Measurements from ENCODE around the gene NXT1. TPM values are rescaled to one million over a fixed set of nuclear protein-coding genes. Genes with fewer than 3 reads are reported as not detected.

The NXT1 gene
- 21.4 and 22.5 TPM in 2 replicates for total RNA-seq
- total RNA-seq (2013), result 30.2 TPM
- polyA plus RNA-seq, result 147 and 163 TPM in 2 replicates
- polyA minus RNA-seq, result 54.2 and 88.7 TPM in 2 replicates

- intact Hi-C loops (cut with micrococcal nuclease), result loop anchor here (1.0 kb wide), 1 partner anchor 8 kb away; no protein-coding TSS in a partner anchor
- peak within 1 kb of the TSS; percentile 82 for H2AFZ ChIP-seq (ENCODE audit: insufficient read depth, low read depth, low read length, poor library complexity, severe bottlenecking)
Observed at GRCh38 chr20:23350196-23350903, at the start of gene NXT1. Gene NXT1 (plus strand): TSS chr20:23350791. CDS start chr20:23354042, 3,251 bp downstream.

More at GRCh38 chr20:23350196-23350903, at the start of gene NXT1:
- H3K4me1 Mint-ChIP-seq, result peaks cover 30% of the 10 kb centered on the region
- peaks cover 3 to 9% of the 10 kb centered on the region in 2 experiments for H3K36me3 ChIP-seq (replicated peaks in 1 of 2; ENCODE audit: control extremely low read depth in 1 of 2, control insufficient read depth in 1 of 2, extremely low read depth in 1 of 2, insufficient read depth in 2 of 2, low read length in 1 of 2)
- peaks cover 19 to 23% of the 10 kb centered on the region in 2 donors for H3K4me1 ChIP-seq (ENCODE audit: control insufficient read depth in 2 of 2, insufficient read depth in 2 of 2, low read length in 2 of 2)
- H3K27ac Mint-ChIP-seq, result peak within 1 kb of the TSS; percentile 99
- TF ChIP-seq CTCF (IDR thresholded peaks at IDR 0.05) (no peak), EZH2 (IDR thresholded peaks at IDR 0.05; ENCODE audit: borderline replicate concordance, insufficient read depth, low read depth, low read length, poor library complexity, severe bottlenecking) (no peak)
- no peaks in the 10 kb centered on the region for H3K9me3 ChIP-seq (ENCODE audit: control extremely low read depth in 1 of 3, control insufficient read depth in 2 of 3, insufficient read depth in 1 of 3, low read length in 2 of 3)
- H3K27me3 Mint-ChIP-seq, result no peaks in the 10 kb centered on the region
- WGBS (ENCODE audit: insufficient coverage), result under 1% methylated on average over 65 of the region's 65 CpGs
- ChIA-PET CTCF (interaction anchor here (1.0 to 3.3 kb wide), 15 partner anchors 8 to 96 kb away, joined by 3 to 36 read pairs (median 8); partner anchors contain the start of gene NAPB), POLR2A (interaction anchor here (0.6 to 2.6 kb wide), 8 partner anchors 8 to 1845 kb away, joined by 4 to 30 read pairs (median 6); partner anchors contain the start of genes ENTPD6, GZF1 and NAPB)
- no peaks in the 10 kb centered on the region for H3K27me3 ChIP-seq (replicated peaks in 1 of 4; ENCODE audit: control extremely low read depth in 1 of 4, control insufficient read depth in 3 of 4, insufficient read depth in 4 of 4, low read length in 3 of 4)
- no peaks in the 10 kb centered on the region for H3K9me3 Mint-ChIP-seq (ENCODE audit: insufficient read depth)
- peaks cover 4% of the 10 kb centered on the region for H4K20me1 ChIP-seq (ENCODE audit: control insufficient read depth, insufficient read depth, low read length, poor library complexity, severe bottlenecking)
- peaks cover 44% of the 10 kb centered on the region for H3K79me2 ChIP-seq (ENCODE audit: control insufficient read depth, insufficient read depth, low read length)
- peak within 1 kb of the TSS; percentile 77 for H3K4me2 ChIP-seq (replicated peaks; ENCODE audit: low read depth, low read length, poor library complexity, severe bottlenecking)
- peak; percentile 98 for DNase-seq
- H3K4me3 ChIP-seq (ENCODE audit: control extremely low read depth in 1 of 5, extremely low read depth in 1 of 5, insufficient read depth in 1 of 5, low read depth in 2 of 5, low read length in 4 of 5), result peak within 1 kb of the TSS; percentile 82 to 96 (median 85)
- peak within 1 kb of the TSS; percentile 92 for H3K9ac ChIP-seq (ENCODE audit: low read length)
- ATAC-seq (ENCODE audit: low read depth), result peak; percentile 83
- H3K27ac ChIP-seq (ENCODE audit: low read length in 2 of 2), result peak within 1 kb of the TSS; percentile 96 to 98
- peak within 1 kb of the TSS; percentile 97 for H3K4me3 Mint-ChIP-seq

Data from B cell (primary cell).